H1 (cell line): ENCODE results near the gene GOSR1. TPM values are rescaled to one million over a fixed set of nuclear protein-coding genes. Genes with fewer than 3 reads are reported as not detected.

Experiments used
- CTCF ChIA-PET: fragments of 300-600 bp; sonication (Branson Sonifier 250); formaldehyde crosslinking; loops from one replicate; lab custom pipeline; 2021; ENCODE audit not compliant: partially characterized antibody; lab: Charles Lee
- POLR2A ChIA-PET: fragments of 300-600 bp; sonication (Branson Sonifier 250); formaldehyde crosslinking; loops from one replicate; lab custom pipeline; 2021; ENCODE audit warnings: inconsistent platforms; ENCODE audit not compliant: partially characterized antibody; lab: Charles Lee
- DNase-seq, 2 experiments: peaks; one replicate each; pipeline versions ENCODE4 v3.0.0 to v3.0.0-alpha.2; 2010 to 2022; ENCODE audit warnings: low spot score in 2 of 2, low read depth in 1 of 2, mixed read lengths in 1 of 2
- FAIRE-seq: peaks from 2 replicates; lab custom pipeline; 2011; peaks lifted over from hg19 to GRCh38; lab: Jason Lieb, UNC
- H2AFZ ChIP-seq: 2 replicates; pipeline ENCODE4 v1.8.1; 2012; ENCODE audit warnings: low read length, inconsistent platforms
- H2AK5ac ChIP-seq: 2 replicates; pipeline ENCODE4 v1.6.1; 2013; ENCODE audit warnings: low read depth, low read length
- H2BK120ac ChIP-seq: replicated peaks from 2 replicates; pipeline ENCODE3; 2013; ENCODE audit warnings: low read depth, low read length, inconsistent platforms
- H2BK12ac ChIP-seq: 2 replicates; pipeline ENCODE4 v1.6.1; 2013; ENCODE audit warnings: low read depth, low read length
- H2BK15ac ChIP-seq: 2 replicates; pipeline ENCODE4 v1.6.1; 2013; ENCODE audit warnings: low read length
- H2BK20ac ChIP-seq: 2 replicates; pipeline ENCODE4 v1.6.1; 2013; ENCODE audit warnings: low read length
- H2BK5ac ChIP-seq: 2 replicates; pipeline ENCODE4 v1.6.1; 2013; ENCODE audit warnings: low read depth, low read length
- H3K14ac ChIP-seq: 2 replicates; pipeline ENCODE4 v1.6.1; 2013; ENCODE audit warnings: inconsistent platforms; ENCODE audit not compliant: insufficient read length
- H3K18ac ChIP-seq: 2 replicates; pipeline ENCODE4 v1.6.1; 2013; ENCODE audit warnings: low read length; ENCODE audit errors: extremely low read depth
- H3K23ac ChIP-seq: 2 replicates; pipeline ENCODE4 v1.6.1; 2013; ENCODE audit warnings: inconsistent platforms; ENCODE audit not compliant: insufficient read length
- H3K23me2 ChIP-seq: 2 replicates; pipeline ENCODE4 v1.6.1; 2013; ENCODE audit warnings: low read depth, low read length
- H3K27ac ChIP-seq: 2 replicates; pipeline ENCODE4 v1.6.1; 2011; ENCODE audit warnings: low read depth, low read length, inconsistent platforms
- H3K27me3 ChIP-seq, 4 experiments: replicated peaks in 1 of 4; 1 replicate in 1 of 4; 2 replicates in 3 of 4; pipeline versions ENCODE4 v1.6.1 to v1.8.1; 2011 to 2013; ENCODE audit warnings: low read length in 3 of 4, mild to moderate bottlenecking in 3 of 4, inconsistent platforms in 2 of 4, mixed read lengths in 2 of 4, moderate library complexity in 1 of 4; ENCODE audit not compliant: control insufficient read depth in 3 of 4, insufficient read depth in 3 of 4; ENCODE audit errors: extremely low read depth in 1 of 4
- H3K36me3 ChIP-seq, 4 experiments: 2 replicates each; pipeline versions ENCODE4 v1.6.1 to v1.8.1; 2011 to 2013; ENCODE audit warnings: mild to moderate bottlenecking in 4 of 4, low read length in 3 of 4, moderate library complexity in 2 of 4, control low read depth in 1 of 4, inconsistent platforms in 1 of 4; ENCODE audit not compliant: insufficient read depth in 4 of 4, control insufficient read depth in 2 of 4
- H3K4ac ChIP-seq: replicated peaks from 2 replicates; pipeline ENCODE3; 2013; ENCODE audit warnings: low read length, low read depth, mixed read lengths, inconsistent platforms; ENCODE audit not compliant: insufficient read length
- H3K4me1 ChIP-seq, 4 experiments: replicated peaks in 1 of 4; 1 replicate in 1 of 4; 2 replicates in 3 of 4; pipeline versions ENCODE4 v1.6.1 to v1.8.1; 2011 to 2013; ENCODE audit warnings: low read length in 3 of 4, inconsistent platforms in 2 of 4, mixed read lengths in 1 of 4; ENCODE audit not compliant: insufficient read depth in 4 of 4, control insufficient read depth in 3 of 4
- H3K4me2 ChIP-seq, 2 experiments: 2 replicates each; pipeline versions ENCODE4 v1.6.1 to v1.8.1; 2011 to 2013; ENCODE audit warnings: low read depth in 2 of 2, low read length in 2 of 2, control low read depth in 1 of 2, inconsistent platforms in 1 of 2, mild to moderate bottlenecking in 1 of 2; ENCODE audit not compliant: insufficient read depth in 1 of 2
- H3K4me3 ChIP-seq, 4 experiments: fragments of 200-600, 300-600 bp in 1 of 4; sonication (generic), shearing (Covaris generic), sonication (Bioruptor Twin) in 1 of 4; 2 replicates each; pipeline versions ENCODE4 v1.5.1 to v1.8.1; 2011 to 2016; ENCODE audit warnings: low read length in 4 of 4, low read depth in 3 of 4, control low read depth in 2 of 4, inconsistent platforms in 2 of 4, mild to moderate bottlenecking in 2 of 4, mixed read lengths in 1 of 4, moderate library complexity in 1 of 4; ENCODE audit not compliant: insufficient read depth in 2 of 4; ENCODE audit errors: extremely low read depth in 1 of 4
- H3K56ac ChIP-seq: replicated peaks from 2 replicates; pipeline ENCODE3; 2013; ENCODE audit warnings: low read depth, mild to moderate bottlenecking, mixed read lengths, low read length, inconsistent platforms; ENCODE audit not compliant: insufficient read length
- H3K79me1 ChIP-seq: 2 replicates; pipeline ENCODE4 v1.6.1; 2013; ENCODE audit warnings: low read depth, low read length, control low read depth
- H3K79me2 ChIP-seq, 2 experiments: 2 replicates each; pipeline versions ENCODE4 v1.6.1 to v1.8.1; 2012 to 2013; ENCODE audit warnings: low read length in 2 of 2, mild to moderate bottlenecking in 2 of 2, inconsistent platforms in 1 of 2; ENCODE audit not compliant: insufficient read depth in 2 of 2, control insufficient read depth in 1 of 2
- H3K9ac ChIP-seq, 4 experiments: replicated peaks in 1 of 4; 1 replicate in 1 of 4; 2 replicates in 3 of 4; pipeline versions ENCODE4 v1.6.1 to v1.8.1; 2011 to 2013; ENCODE audit warnings: low read depth in 3 of 4, low read length in 3 of 4, control low read depth in 2 of 4, mild to moderate bottlenecking in 2 of 4, moderate library complexity in 2 of 4, inconsistent platforms in 1 of 4; ENCODE audit errors: extremely low read depth in 1 of 4
- H3K9me3 ChIP-seq, 2 experiments: 2 replicates each; pipeline versions ENCODE4 v1.6.1 to v1.8.1; 2012 to 2013; ENCODE audit warnings: mild to moderate bottlenecking in 2 of 2, moderate library complexity in 2 of 2, control low read depth in 1 of 2, inconsistent platforms in 1 of 2, low read depth in 1 of 2, low read length in 1 of 2, mixed read lengths in 1 of 2; ENCODE audit not compliant: insufficient read depth in 2 of 2
- H4K20me1 ChIP-seq, 2 experiments: replicated peaks in 1 of 2; 2 replicates each; pipeline versions ENCODE3 to v1.8.1; 2011 to 2013; ENCODE audit warnings: inconsistent platforms in 2 of 2, low read length in 2 of 2, mild to moderate bottlenecking in 1 of 2; ENCODE audit not compliant: insufficient read depth in 2 of 2, control insufficient read depth in 1 of 2
- H4K5ac ChIP-seq: 2 replicates; pipeline ENCODE4 v1.6.1; 2013; ENCODE audit warnings: low read length, low read depth, mixed read lengths, inconsistent platforms; ENCODE audit not compliant: insufficient read length
- H4K8ac ChIP-seq: 2 replicates; pipeline ENCODE4 v1.8.0; 2013; ENCODE audit warnings: mild to moderate bottlenecking, moderate library complexity, low read length, inconsistent platforms; ENCODE audit not compliant: insufficient read depth; ENCODE audit errors: extremely low read depth
- H4K91ac ChIP-seq: replicated peaks from 2 replicates; pipeline ENCODE3; 2013; ENCODE audit warnings: low read length, mixed read lengths, inconsistent platforms; ENCODE audit not compliant: insufficient read length
- ATF2 ChIP-seq: IDR thresholded peaks from 2 replicates; pipeline ENCODE4 v1.6.1; 2012; ENCODE audit warnings: low read length, inconsistent platforms
- ATF3 ChIP-seq: IDR thresholded peaks from 2 replicates; pipeline ENCODE4 v1.6.1; 2011; ENCODE audit warnings: low read depth, mild to moderate bottlenecking, low read length; ENCODE audit not compliant: insufficient read depth
- E2F6 ChIP-seq: IDR thresholded peaks from 2 replicates; pipeline ENCODE4 v1.6.1; 2012; ENCODE audit warnings: inconsistent platforms
- GTF2F1 ChIP-seq: IDR thresholded peaks from 2 replicates; pipeline ENCODE4 v1.6.1; 2012; ENCODE audit warnings: low read depth, low read length, improper control_type of control experiment, borderline replicate concordance
- KDM4A ChIP-seq: IDR thresholded peaks from one replicate; pipeline ENCODE4 v1.7.1; 2012; ENCODE audit warnings: low read depth, mild to moderate bottlenecking, moderate library complexity, low read length, inconsistent platforms; ENCODE audit not compliant: severe bottlenecking
- POU5F1 ChIP-seq: IDR thresholded peaks from 2 replicates; pipeline ENCODE4 v1.6.1; 2011; ENCODE audit warnings: low read depth, mild to moderate bottlenecking, low read length, moderate library complexity
- RBBP5 ChIP-seq: IDR thresholded peaks from 2 replicates; pipeline ENCODE4 v1.7.1; 2012; ENCODE audit warnings: low read depth, mild to moderate bottlenecking, inconsistent platforms, low read length, moderate library complexity, borderline replicate concordance
- SUZ12 ChIP-seq: fragments of 200-600 bp; sonication (generic); IDR thresholded peaks from 2 replicates; pipeline ENCODE4 v1.6.1; 2012; ENCODE audit warnings: mild to moderate bottlenecking, inconsistent platforms, low read length, moderate library complexity, mixed read lengths
- TAF7 ChIP-seq: optimal IDR thresholded peaks from 2 replicates; pipeline ENCODE3; 2011; ENCODE audit warnings: low read depth, mild to moderate bottlenecking, inconsistent platforms, low read length, moderate library complexity, borderline replicate concordance
- TCF12 ChIP-seq: IDR thresholded peaks from 2 replicates; pipeline ENCODE4 v1.6.1; 2011; ENCODE audit warnings: low read depth, mild to moderate bottlenecking, low read length
- YY1 ChIP-seq: IDR thresholded peaks from 2 replicates; pipeline ENCODE4 v1.6.1; 2011; ENCODE audit warnings: low read depth, mild to moderate bottlenecking, low read length
- WGBS, 2 experiments: shearing (Covaris generic) in 1 of 2; methylation state at CpG; one replicate each; pipeline versions ENCODE4 v1.1.6 to v1.1.7; 2013 to 2015; ENCODE audit warnings: low lambda C conversion rate in 2 of 2, mixed read lengths in 2 of 2, inconsistent platforms in 1 of 2, low coverage in 1 of 2, missing lambda C conversion rate in 1 of 2; ENCODE audit not compliant: insufficient replicate concordance in 2 of 2, insufficient coverage in 1 of 2, insufficient read length in 1 of 2; ENCODE audit errors: extremely low coverage in 1 of 2, missing lambda C conversion rate in 1 of 2; 5-methylcytosine and 5-hydroxymethylcytosine counted together
- polyA plus RNA-seq, 7 experiments: library from polyadenylated mRNA; depleted of rRNA in 3 of 7; stranded (reverse) in 5 of 7; unstranded in 2 of 7; fragments of >200 nt in 5 of 7; fragments of 200-250 nt in 2 of 7; gene quantifications; 1 replicate in 5 of 7; 2 replicates in 1 of 7; 4 replicates in 1 of 7; pipeline versions ENCODE4 v1.2.1 to v1.2.3, GENCODE V29; 2011 to 2013; ENCODE audit warnings: missing spikeins in 2 of 7, mixed read lengths in 2 of 7
- total RNA-seq: library from RNA; stranded (reverse); fragmentation: NEBNext Ultra II Directional; extraction: Animal tissue kit (Norgen Biotek cat#: 25700); gene quantifications from 2 replicates; pipeline ENCODE4 v1.2.1, GENCODE V29; 2021

The GOSR1 gene
- total and polyA plus RNA-seq, 2 of the 8 experiments (the other 6 are each of a cell fraction or from before 2014, with no cell fraction given): 9.2 to 43.3 TPM

- no peak overlapping the region for H3K56ac ChIP-seq
- no peak overlapping the region for H4K8ac ChIP-seq
- FAIRE-seq: no peak
- H3K4ac ChIP-seq: no peak overlapping the region
- H2BK15ac ChIP-seq: no peak overlapping the region
- H2AFZ ChIP-seq: no peak overlapping the region
- no peaks in the 10 kb centered on the region for H4K20me1 ChIP-seq
- H3K4me1 ChIP-seq: peaks cover 0 to 3% (median 0%) of the 10 kb centered on the region in 4 experiments; a peak in 1 of 7 replicates
- no peaks in the 10 kb centered on the region for H3K9me3 ChIP-seq
- no peaks in the 10 kb centered on the region; a peak in 1 of 7 replicates for H3K27me3 ChIP-seq
- H3K9ac ChIP-seq: no peak overlapping the region
- no peak overlapping the region for H2AK5ac ChIP-seq
- no peak overlapping the region for H3K27ac ChIP-seq
- no peak overlapping the region; the same call in 1 of the 2 replicates for H2BK12ac ChIP-seq
- no peak overlapping the region for H2BK120ac ChIP-seq
- H3K23me2 ChIP-seq: peaks cover 3% of the 10 kb centered on the region; the same call in 1 of the 2 replicates
- no peak overlapping the region for H3K4me3 ChIP-seq
- CTCF ChIA-PET: interaction anchor here (0.6 to 2.2 kb wide), 3 partner anchors 54 to 439 kb away, joined by 3 to 15 read pairs (median 3); no protein-coding TSS in a partner anchor
- H3K18ac ChIP-seq: no peak overlapping the region
- peaks cover 3 to 17% of the 10 kb centered on the region in 2 experiments; a peak in 3 of 4 replicates for H3K79me2 ChIP-seq
- H3K36me3 ChIP-seq: peaks cover 0 to under 1% (median 0%) of the 10 kb centered on the region in 4 experiments; a peak in 1 of 8 replicates
- H3K79me1 ChIP-seq: no peaks in the 10 kb centered on the region
- no peak overlapping the region for H2BK5ac ChIP-seq
- DNase-seq: no peak
- no peak overlapping the region for H4K5ac ChIP-seq
- H3K4me2 ChIP-seq: no peak overlapping the region
- H3K14ac ChIP-seq: no peak overlapping the region
- H4K91ac ChIP-seq: no peak overlapping the region
- 85% methylated on average over 2 of the region's 2 CpGs; no CpG with 5 or more reads in 1 of the 2 experiments for WGBS, 2 experiments
- H2BK20ac ChIP-seq: no peak overlapping the region
- POLR2A ChIA-PET: no interaction called here
- H3K23ac ChIP-seq: no peak overlapping the region
- TF ChIP-seq ATF2 (no peak), YY1 (no peak), GTF2F1 (no peak), E2F6 (no peak), POU5F1 (no peak), RBBP5 (no peak), KDM4A (no peak), SUZ12 (no peak), ATF3 (no peak), TAF7 (no peak), TCF12 (no peak)
These were observed 2.0 kb upstream of the GOSR1 start for GRCh38 chr17:30475206-30475605.
